Uterus (tissue), 4 donors: ENCODE measurements around the gene ETV1. TPM values are rescaled to one million over a fixed set of nuclear protein-coding genes. Genes with fewer than 3 reads are reported as not detected.

Experiments
- DNase-seq, 2 donors: peaks; one replicate each; pipeline ENCODE4 v3.0.0-alpha.2; 2019 to 2020
- H3K27ac ChIP-seq, 2 donors: fragments of 200-600 bp; sonication (generic); 1 replicate in 1 of 2; 2 replicates in 1 of 2; pipeline ENCODE4 v1.5.1; 2016 to 2018
- H3K27me3 ChIP-seq, 2 donors: fragments of 200-600 bp; sonication (generic); one replicate each; pipeline ENCODE4 v1.5.1; 2018 to 2019; ENCODE audit warnings: control low read depth in 1 of 2
- H3K36me3 ChIP-seq, 2 donors: fragments of 200-600 bp; sonication (generic); one replicate each; pipeline ENCODE4 v1.5.1; 2019; ENCODE audit warnings: control low read depth in 1 of 2
- H3K4me1 ChIP-seq, 2 donors: fragments of 200-600 bp; sonication (generic); one replicate each; pipeline ENCODE4 v1.5.1; 2018 to 2019; ENCODE audit warnings: control low read depth in 1 of 2
- H3K4me3 ChIP-seq, 2 donors: fragments of 200-600 bp; sonication (generic); 1 replicate in 1 of 2; 2 replicates in 1 of 2; pipeline ENCODE4 v1.5.1; 2018 to 2019; ENCODE audit warnings: mild to moderate bottlenecking in 1 of 2
- H3K9me3 ChIP-seq, 2 donors: fragments of 200-600 bp; sonication (generic); one replicate each; pipeline ENCODE4 v1.5.1; 2019; ENCODE audit warnings: control low read depth in 1 of 2
- CTCF ChIP-seq, 4 experiments: fragments of 200-600 bp in 2 of 4; fragments of 450-650 bp in 2 of 4; sonication (generic) in 2 of 4; IDR thresholded peaks; one replicate each; pipeline ENCODE4 v1.5.1; 2016 to 2019; ENCODE audit warnings: antibody characterized with exemption in 4 of 4, mild to moderate bottlenecking in 2 of 4, moderate library complexity in 1 of 4
- POLR2A ChIP-seq, 2 donors: fragments of 450-650 bp; IDR thresholded peaks; one replicate each; pipeline ENCODE4 v1.6.1; 2016; ENCODE audit warnings: antibody characterized with exemption in 2 of 2, mild to moderate bottlenecking in 1 of 2, moderate library complexity in 1 of 2
- intact Hi-C: fragments of 100-400 bp; cut with DNase I; formaldehyde crosslinking; loops from one replicate; pipeline ENCODE4 v1.15.1; 2023; ENCODE audit warnings: low total_unique reads
- total RNA-seq, 4 donors: library from RNA; depleted of rRNA in 3 of 4; stranded (reverse); fragments of >200 nt in 3 of 4; gene quantifications; one replicate each; pipeline versions ENCODE4 v1.1.0 to v1.2.4, GENCODE V29; 2014 to 2023
- donor health status: DM: yes; HTN: yes; CAD: no.

The ETV1 gene
- total RNA-seq, 4 donors from 2014 or later: 1.5 to 35.3 (median 5.2) TPM

- peak overlapping the region in 1 of 2 donors; percentile 26 for H3K27ac ChIP-seq
- peak overlapping the region in 1 of 2 donors; percentile 12 for H3K4me3 ChIP-seq
- H3K9me3 ChIP-seq: no peaks in the 10 kb centered on the region
- TF ChIP-seq POLR2A (IDR thresholded peaks at IDR 0.05) (no peak), CTCF (IDR thresholded peaks at IDR 0.05) (no peak)
- intact Hi-C loops: no loop called here
- DNase-seq: peak; percentile 23 to 29
- no peaks in the 10 kb centered on the region for H3K27me3 ChIP-seq
- H3K36me3 ChIP-seq: no peaks in the 10 kb centered on the region
- no peaks in the 10 kb centered on the region for H3K4me1 ChIP-seq
Observed at GRCh38 chr7:13945670-13946069, 43.8 kb downstream of the ETV1 start.

- Histone ChIP-seq H3K9me3 (no peaks in the 10 kb centered on the region), H3K4me3 (no peak overlapping the region), H3K36me3 (no peaks in the 10 kb centered on the region), H3K27me3 (no peaks in the 10 kb centered on the region), H3K4me1 (peaks cover 0 to 4% of the 10 kb centered on the region in 2 donors), H3K27ac (peak overlapping the region; percentile 48 to 57)
- intact Hi-C loops: no loop called here
- no peak for TF ChIP-seq CTCF (IDR thresholded peaks at IDR 0.05)
- TF ChIP-seq POLR2A (IDR thresholded peaks at IDR 0.05): no peak
- no peak for DNase-seq
Observed at GRCh38 chr7:13933536-13933935, 55.9 kb downstream of the ETV1 start.

- Histone ChIP-seq H3K4me3 (no peak overlapping the region), H3K9me3 (no peaks in the 10 kb centered on the region), H3K27ac (peak overlapping the region; percentile 48 to 57), H3K27me3 (no peaks in the 10 kb centered on the region), H3K4me1 (peaks cover 0 to 4% of the 10 kb centered on the region in 2 donors), H3K36me3 (no peaks in the 10 kb centered on the region)
- intact Hi-C loops: no loop called here
- DNase-seq: no peak
- no peak for TF ChIP-seq CTCF (IDR thresholded peaks at IDR 0.05)
Observed at GRCh38 chr7:13933091-13933490, 56.4 kb downstream of the ETV1 start.

- Histone ChIP-seq H3K27me3 (no peaks in the 10 kb centered on the region), H3K36me3 (no peaks in the 10 kb centered on the region), H3K4me1 (peaks cover 0 to 4% of the 10 kb centered on the region in 2 donors), H3K4me3 (no peak overlapping the region), H3K27ac (no peak overlapping the region), H3K9me3 (no peaks in the 10 kb centered on the region)
- no peak for DNase-seq
- no peak for TF ChIP-seq POLR2A (IDR thresholded peaks at IDR 0.05)
- TF ChIP-seq CTCF (IDR thresholded peaks at IDR 0.05): no peak
- intact Hi-C loops: no loop called here
Observed at GRCh38 chr7:13932131-13932530, 57.3 kb downstream of the ETV1 start.

GRCh38 chr7:13921062-13921461 lies 68.4 kb downstream of the ETV1 start:
- no peak overlapping the region for H3K4me3 ChIP-seq
- H3K4me1 ChIP-seq: no peaks in the 10 kb centered on the region
- no peak for DNase-seq
- intact Hi-C loops: no loop called here
- H3K36me3 ChIP-seq: no peaks in the 10 kb centered on the region
- H3K27ac ChIP-seq: no peak overlapping the region
- no peak for TF ChIP-seq POLR2A (IDR thresholded peaks at IDR 0.05)
- no peak for TF ChIP-seq CTCF (IDR thresholded peaks at IDR 0.05)
- no peaks in the 10 kb centered on the region for H3K9me3 ChIP-seq
- no peaks in the 10 kb centered on the region for H3K27me3 ChIP-seq
